Transverse colon (tissue), 4 donors: ENCODE data around the gene C5orf34. TPM values are rescaled to one million over a fixed set of nuclear protein-coding genes. Genes with fewer than 3 reads are reported as not detected.

ENCODE experiments used
- DNase-seq: peaks from one replicate; pipeline ENCODE4 v3.0.0-alpha.2; 2019
- H3K27ac ChIP-seq, 4 donors: fragments of 200-600 bp; sonication (generic); 2 replicates each; pipeline ENCODE4 v1.5.1; 2016 to 2018; ENCODE audit warnings: inconsistent platforms in 4 of 4
- H3K27me3 ChIP-seq: fragments of 200-600 bp; sonication (generic); 2 replicates; pipeline ENCODE4 v1.5.1; 2017; ENCODE audit warnings: inconsistent platforms
- H3K36me3 ChIP-seq, 4 donors: fragments of 200-600 bp; sonication (generic); 2 replicates each; pipeline ENCODE4 v1.5.1; 2017 to 2019; ENCODE audit warnings: inconsistent platforms in 4 of 4
- H3K4me1 ChIP-seq, 4 donors: fragments of 200-600 bp; sonication (generic); 2 replicates each; pipeline ENCODE4 v1.5.1; 2017 to 2020; ENCODE audit warnings: inconsistent platforms in 4 of 4
- H3K4me3 ChIP-seq, 4 donors: fragments of 200-600 bp; sonication (generic); 1 replicate in 1 of 4; 2 replicates in 3 of 4; pipeline versions ENCODE4 v1.5.1 to v1.6.1; 2017 to 2019; ENCODE audit warnings: inconsistent platforms in 4 of 4
- H3K9me3 ChIP-seq, 2 donors: fragments of 200-600 bp; sonication (generic); 2 replicates each; pipeline ENCODE4 v1.5.1; 2017 to 2019; ENCODE audit warnings: inconsistent platforms in 2 of 2
- EP300 ChIP-seq: sonication (generic); formaldehyde crosslinking; IDR thresholded peaks from one replicate; pipeline ENCODE4 v1.6.1; 2017; ENCODE audit warnings: antibody characterized with exemption, low read depth
- POLR2A ChIP-seq: fragments of 450-650 bp; IDR thresholded peaks from one replicate; pipeline ENCODE4 v1.6.1; 2016; ENCODE audit warnings: antibody characterized with exemption, mild to moderate bottlenecking, moderate library complexity
- POLR2AphosphoS5 ChIP-seq, 3 donors: sonication (generic); formaldehyde crosslinking; IDR thresholded peaks; one replicate each; pipeline ENCODE4 v1.6.1; 2016; ENCODE audit warnings: antibody characterized with exemption in 3 of 3
- WGBS, 2 donors: methylation state at CpG; one replicate each; pipeline ENCODE4 v1.1.5; 2018; ENCODE audit warnings: low coverage in 1 of 2; 5-methylcytosine and 5-hydroxymethylcytosine counted together
- in situ Hi-C, 4 donors: fragments of 200-750 bp; cut with MboI; loops; one replicate each; pipeline versions ENCODE4 v1.15.0 to v1.15.1; 2017; ENCODE audit warnings: low sequenced_read_pairs in 3 of 4, low pct_ligation_motif_present in 1 of 4, low pct_unique_long_range_greater_than_20kb in 1 of 4
- intact Hi-C: fragments of 100-400 bp; cut with DNase I; formaldehyde crosslinking; loops from one replicate; pipeline ENCODE4 v1.15.1; 2023; ENCODE audit warnings: low total_unique reads
- total RNA-seq, 4 donors: library from RNA; depleted of rRNA; stranded (reverse); fragments of >200 nt; gene quantifications; one replicate each; pipeline ENCODE4 v1.1.0, GENCODE V29; 2016
- TF ChIP-seq, protein P1 (sequence below), 5 experiments: fragments of 200-600 bp in 3 of 5; fragments of 450-650 bp in 2 of 5; sonication (generic) in 3 of 5; IDR thresholded peaks; 1 replicate in 2 of 5; 2 replicates in 3 of 5; pipeline ENCODE4 v1.5.1; 2016 to 2017; ENCODE audit warnings: antibody characterized with exemption in 5 of 5, inconsistent platforms in 3 of 5, mild to moderate bottlenecking in 2 of 5, moderate library complexity in 1 of 5

The C5orf34 gene
- total RNA-seq, 4 donors from 2014 or later: 0.55 to 4.0 (median 3.2) TPM; not detected in 1

DNA sequence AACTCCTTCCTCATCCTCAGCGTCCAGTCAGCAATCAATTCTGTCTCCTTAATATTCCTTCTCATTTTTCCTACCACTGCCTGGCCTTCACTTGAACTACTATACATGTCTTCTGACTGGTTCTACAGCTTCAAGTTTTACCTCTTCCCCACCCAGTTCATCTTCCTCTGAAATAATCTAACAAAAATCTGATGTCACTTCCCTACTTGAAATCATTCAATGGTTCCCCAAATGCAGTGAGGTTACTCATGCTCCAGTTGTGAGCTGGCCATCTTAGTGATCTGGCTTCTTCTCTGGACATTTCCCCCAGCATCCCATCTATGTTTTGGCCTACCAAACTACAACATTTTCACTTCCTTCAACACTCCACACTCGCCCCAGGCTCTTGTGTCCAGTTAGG is 16.4 kb downstream of the C5orf34 start:
- 85 to 94% methylated on average over 2 of the region's 2 CpGs for WGBS, 2 donors
- H3K9me3 ChIP-seq: no peaks in the 10 kb centered on the region
- no peaks in the 10 kb centered on the region for H3K27me3 ChIP-seq
- no peak overlapping the region for H3K27ac ChIP-seq
- no peaks in the 10 kb centered on the region for H3K36me3 ChIP-seq
- in situ Hi-C loops: loop anchor here (25.0 kb wide), 2 partner anchors 186 to 436 kb away; partner anchors contain the start of gene HMGCS1 (in 4 of the 4)
- TF ChIP-seq POLR2AphosphoS5 (IDR thresholded peaks at IDR 0.05): no peak
- TF ChIP-seq EP300: no peak
- TF ChIP-seq, protein P1, sequence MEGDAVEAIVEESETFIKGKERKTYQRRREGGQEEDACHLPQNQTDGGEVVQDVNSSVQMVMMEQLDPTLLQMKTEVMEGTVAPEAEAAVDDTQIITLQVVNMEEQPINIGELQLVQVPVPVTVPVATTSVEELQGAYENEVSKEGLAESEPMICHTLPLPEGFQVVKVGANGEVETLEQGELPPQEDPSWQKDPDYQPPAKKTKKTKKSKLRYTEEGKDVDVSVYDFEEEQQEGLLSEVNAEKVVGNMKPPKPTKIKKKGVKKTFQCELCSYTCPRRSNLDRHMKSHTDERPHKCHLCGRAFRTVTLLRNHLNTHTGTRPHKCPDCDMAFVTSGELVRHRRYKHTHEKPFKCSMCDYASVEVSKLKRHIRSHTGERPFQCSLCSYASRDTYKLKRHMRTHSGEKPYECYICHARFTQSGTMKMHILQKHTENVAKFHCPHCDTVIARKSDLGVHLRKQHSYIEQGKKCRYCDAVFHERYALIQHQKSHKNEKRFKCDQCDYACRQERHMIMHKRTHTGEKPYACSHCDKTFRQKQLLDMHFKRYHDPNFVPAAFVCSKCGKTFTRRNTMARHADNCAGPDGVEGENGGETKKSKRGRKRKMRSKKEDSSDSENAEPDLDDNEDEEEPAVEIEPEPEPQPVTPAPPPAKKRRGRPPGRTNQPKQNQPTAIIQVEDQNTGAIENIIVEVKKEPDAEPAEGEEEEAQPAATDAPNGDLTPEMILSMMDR (IDR thresholded peaks at IDR 0.05): no peak
- H3K4me1 ChIP-seq: peaks cover 0 to 3% (median 0%) of the 10 kb centered on the region in 4 donors
- intact Hi-C loops: no loop called here
- no peak overlapping the region for H3K4me3 ChIP-seq
- no peak for DNase-seq

DNA sequence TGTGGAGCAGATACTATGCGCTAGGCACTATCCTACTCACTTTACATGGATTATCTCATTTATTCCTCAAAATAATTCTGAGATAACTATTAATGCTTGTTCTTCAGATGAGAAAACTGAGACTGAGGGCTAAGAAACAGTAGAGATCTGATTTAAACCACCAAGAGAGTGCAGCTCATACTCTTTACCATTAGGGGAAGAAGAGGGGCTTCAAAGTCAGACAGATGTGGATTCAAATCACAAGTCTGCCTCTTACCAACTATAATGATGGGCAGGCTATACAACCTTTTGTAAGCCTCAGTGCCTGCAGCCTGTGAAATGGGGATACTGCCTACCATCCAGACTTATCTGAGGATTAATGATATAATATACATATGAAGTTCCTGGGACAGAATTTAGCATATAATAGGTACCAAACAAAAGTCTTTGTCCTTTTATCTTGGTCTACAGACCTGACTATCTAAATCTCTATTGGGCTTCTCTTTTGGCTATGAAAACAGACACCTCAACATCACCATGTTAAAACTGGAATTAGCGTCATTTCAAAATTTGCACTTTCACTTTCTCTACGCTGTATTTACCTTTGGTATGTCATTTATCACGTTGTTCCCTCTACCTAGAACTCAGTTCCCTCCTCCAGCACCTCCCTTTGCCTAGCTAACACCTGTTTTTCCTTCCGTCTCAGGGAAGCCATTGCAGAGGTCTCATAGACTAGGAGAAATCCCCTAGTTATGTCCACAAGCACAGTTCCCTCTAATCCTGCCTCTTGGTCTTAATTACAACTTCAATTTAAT is 17.4 kb downstream of the C5orf34 start:
- Histone ChIP-seq H3K4me1 (peaks cover 0 to 3% (median 0%) of the 10 kb centered on the region in 4 donors), H3K36me3 (no peaks in the 10 kb centered on the region), H3K4me3 (peak overlapping the region in 2 of 4 donors; percentile 23 to 33), H3K27ac (peak overlapping the region in 2 of 4 donors; percentile 54 to 60), H3K27me3 (no peaks in the 10 kb centered on the region), H3K9me3 (no peaks in the 10 kb centered on the region)
- DNase-seq: peak; percentile 13
- no peak for TF ChIP-seq EP300
- TF ChIP-seq, protein P1 (IDR thresholded peaks at IDR 0.05): peak in 1 of 5 experiments; percentile 21
- in situ Hi-C loops (loop anchor here (25.0 kb wide), 2 partner anchors 185 to 435 kb away; partner anchors contain the start of gene HMGCS1 (in 4 of the 4)), intact Hi-C loops (no loop called here)
- 60 to 63% methylated on average over 5 of the region's 5 CpGs for WGBS, 2 donors

DNA sequence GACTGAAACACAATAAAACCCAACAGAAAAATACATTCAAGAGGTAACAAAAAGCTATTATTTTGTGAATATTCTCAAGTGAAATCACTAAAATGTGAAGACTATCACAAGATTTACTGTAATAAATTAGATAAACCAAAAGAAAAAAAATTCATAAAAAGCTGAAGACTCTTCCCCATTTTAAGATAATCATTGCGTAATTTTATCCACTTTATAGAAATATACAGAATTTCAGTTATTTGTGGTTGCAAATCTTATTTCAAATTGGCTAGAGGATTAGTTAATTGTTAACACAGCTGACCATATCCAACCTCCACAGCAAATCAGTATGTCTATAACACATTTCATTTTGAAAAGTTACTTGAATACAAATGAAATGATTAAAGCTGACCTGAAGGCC is 23.6 kb downstream of the C5orf34 start:
- in situ Hi-C loops: loop anchor here (25.0 kb wide), 2 partner anchors 179 to 429 kb away; partner anchors contain the start of gene HMGCS1 (in 4 of the 4)
- Histone ChIP-seq H3K4me1 (no peaks in the 10 kb centered on the region), H3K9me3 (no peaks in the 10 kb centered on the region), H3K36me3 (no peaks in the 10 kb centered on the region), H3K27ac (no peak overlapping the region), H3K27me3 (no peaks in the 10 kb centered on the region), H3K4me3 (no peak overlapping the region)
- no peak for DNase-seq
- TF ChIP-seq POLR2AphosphoS5 (IDR thresholded peaks at IDR 0.05) (no peak), EP300 (no peak), POLR2A (no peak)
- TF ChIP-seq, protein P1 (IDR thresholded peaks at IDR 0.05): no peak
- intact Hi-C loops: no loop called here
- 98 to 100% methylated on average over 1 of the region's 1 CpG for WGBS, 2 donors

DNA sequence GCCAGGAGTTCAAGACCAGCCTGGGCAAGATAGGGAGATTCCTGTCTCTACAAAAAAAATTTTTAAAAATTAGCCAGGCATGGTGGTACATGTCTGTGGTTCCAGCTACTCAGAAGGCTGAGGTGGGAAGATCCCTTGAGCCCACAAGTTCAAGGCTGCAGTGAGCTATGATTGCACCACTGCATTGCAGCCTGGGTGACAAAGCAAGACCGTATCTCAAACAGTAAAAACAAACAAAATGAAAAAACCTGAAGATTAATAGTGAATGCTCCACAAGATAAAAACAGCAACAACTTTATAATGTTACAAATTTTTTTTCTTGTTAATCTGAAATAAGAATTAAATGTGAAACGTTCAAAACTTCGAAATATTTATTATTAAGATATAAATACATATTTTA is 28.6 kb downstream of the C5orf34 start:
- no peaks in the 10 kb centered on the region for H3K36me3 ChIP-seq
- no peak for TF ChIP-seq POLR2AphosphoS5 (IDR thresholded peaks at IDR 0.05)
- TF ChIP-seq, protein P1 (IDR thresholded peaks at IDR 0.05): no peak
- TF ChIP-seq EP300: no peak
- no peak for TF ChIP-seq POLR2A
- no peaks in the 10 kb centered on the region for H3K27me3 ChIP-seq
- H3K4me1 ChIP-seq: peaks cover 0 to 26% (median 15%) of the 10 kb centered on the region in 4 donors
- 91 to 92% methylated on average over 3 of the region's 3 CpGs for WGBS, 2 donors
- in situ Hi-C loops (loop anchor here (25.0 kb wide), 2 partner anchors 174 to 424 kb away; partner anchors contain the start of gene HMGCS1 (in 4 of the 4)), intact Hi-C loops (no loop called here)
- no peaks in the 10 kb centered on the region for H3K9me3 ChIP-seq
- no peak for DNase-seq
- no peak overlapping the region for H3K4me3 ChIP-seq
- H3K27ac ChIP-seq: peak overlapping the region in 3 of 4 donors; percentile 96 to 98 (median 96)
